T-helper 1 cell (primary cell): ENCODE results near the gene DCK.
"Not testable (repeated sequence)": the region's sequence is repeated elsewhere in the genome, so short reads cannot be mapped to it uniquely, and the experiment has no call there.

Experiments
- DNase-seq, 5 donors: peaks; one replicate each; pipeline ENCODE4 v3.0.0-alpha.2; 2012 to 2020

Gene DCK

GRCh38 chr4:71001363-71001762 lies 7.9 kb downstream of the DCK start:
- DNase-seq, result not testable (repeated sequence)

- DNase-seq, result peak; percentile 19 to 45 (median 25)
Observed at GRCh38 chr4:71004281-71004851, 10.9 kb downstream of the DCK start.

- DNase-seq, result not testable (repeated sequence)
Observed at GRCh38 chr4:71005025-71005424, 11.6 kb downstream of the DCK start.

DNA sequence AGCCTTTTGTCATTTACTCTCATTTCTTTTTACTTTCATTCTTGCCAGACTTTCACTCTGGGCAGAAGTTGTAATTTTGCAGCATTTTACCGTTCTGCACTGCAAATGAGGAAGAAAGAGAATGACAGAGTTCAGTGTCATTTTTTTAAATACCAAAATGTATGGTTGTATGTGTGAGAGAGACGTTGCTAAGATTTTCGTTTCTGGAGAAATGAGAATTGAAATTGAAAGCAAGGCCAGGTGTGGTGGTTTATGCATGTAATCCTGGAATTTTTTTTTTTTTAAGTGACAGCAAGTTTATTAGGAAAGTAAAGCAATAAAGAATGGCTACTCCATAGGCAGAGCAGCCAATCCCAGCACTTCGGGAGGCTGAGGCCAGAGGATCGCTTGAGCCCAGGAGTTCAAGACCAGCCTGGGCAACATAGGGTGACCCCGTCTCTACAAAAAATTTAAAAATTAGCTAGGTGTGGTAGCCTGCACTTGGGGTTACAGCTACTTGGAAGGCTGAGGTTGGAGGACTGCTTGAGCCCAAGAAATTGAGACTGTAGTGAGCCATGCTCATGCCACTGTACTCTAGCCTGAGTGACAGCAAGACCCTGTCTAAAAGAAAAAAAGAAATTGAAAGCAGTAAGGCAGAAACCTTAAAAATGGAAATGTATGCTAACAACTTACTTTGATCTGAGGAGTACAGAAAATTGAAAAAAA lies 12.9 kb downstream of the DCK start:
- DNase-seq, result peak in 1 of 5 donors; percentile 49

DNA sequence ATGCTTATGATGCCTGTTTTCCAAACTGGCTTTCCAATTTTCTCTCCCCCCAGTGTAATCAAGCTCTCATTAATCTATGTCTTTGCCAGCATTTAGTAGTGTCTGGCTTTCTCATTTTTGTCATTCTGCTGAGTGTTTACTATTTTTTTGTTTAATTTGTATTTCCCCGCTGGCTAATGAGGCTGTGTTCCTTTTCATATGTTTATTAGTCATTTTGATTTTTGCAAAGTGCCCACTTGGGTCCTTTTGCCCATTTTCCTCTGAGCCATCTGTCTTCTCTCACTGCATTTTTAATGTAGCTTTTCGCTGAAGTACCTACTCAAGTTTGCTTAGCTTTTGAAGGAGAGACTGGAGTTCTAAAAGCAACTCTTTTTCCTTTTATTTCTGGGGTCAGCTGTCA lies 14.7 kb downstream of the DCK start:
- DNase-seq, result no peak

GRCh38 chr4:71009086-71009485 lies 15.6 kb downstream of the DCK start:
- DNase-seq, result no peak

- peak in 1 of 5 donors; percentile 55 for DNase-seq
Observed at GRCh38 chr4:71009890-71010588, 16.6 kb downstream of the DCK start.

DNA sequence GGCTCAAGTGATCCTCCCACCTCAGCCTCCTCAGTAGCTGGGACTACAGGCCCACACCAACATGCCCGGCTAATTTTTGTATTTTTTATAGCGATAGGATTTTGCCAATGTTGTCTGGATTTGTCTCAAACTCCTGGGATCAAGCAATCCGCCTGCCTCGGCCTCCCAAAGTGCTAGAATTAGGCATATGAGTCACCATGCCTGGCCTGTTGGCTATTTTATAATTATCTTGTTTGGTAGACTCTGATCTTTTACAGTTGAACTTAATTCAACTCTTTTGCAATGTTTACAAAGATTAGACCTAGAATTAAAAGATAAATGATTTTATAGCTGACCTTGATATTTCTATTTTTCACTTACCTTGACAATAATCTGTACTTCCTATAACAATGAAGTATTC lies 18.0 kb downstream of the DCK start:
- DNase-seq, result no peak

DNA sequence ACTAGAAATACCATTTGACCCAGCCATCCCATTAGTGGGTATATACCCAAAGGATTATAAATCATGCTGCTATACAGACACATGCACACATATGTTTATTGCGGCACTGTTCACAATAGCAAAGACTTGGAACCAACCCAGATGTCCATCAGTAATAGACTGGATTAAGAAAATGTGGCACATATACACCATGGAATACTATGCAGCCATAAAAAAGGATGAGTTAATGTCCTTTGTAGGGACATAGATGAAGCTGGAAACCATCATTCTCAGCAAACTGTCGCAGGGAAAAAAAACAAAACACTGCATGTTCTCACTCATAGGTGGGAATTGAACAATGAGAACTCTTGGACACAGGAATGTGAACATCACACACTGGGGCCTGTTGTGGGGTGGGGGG lies 23.9 kb downstream of the DCK start:
- DNase-seq, result not testable (repeated sequence)

DNA sequence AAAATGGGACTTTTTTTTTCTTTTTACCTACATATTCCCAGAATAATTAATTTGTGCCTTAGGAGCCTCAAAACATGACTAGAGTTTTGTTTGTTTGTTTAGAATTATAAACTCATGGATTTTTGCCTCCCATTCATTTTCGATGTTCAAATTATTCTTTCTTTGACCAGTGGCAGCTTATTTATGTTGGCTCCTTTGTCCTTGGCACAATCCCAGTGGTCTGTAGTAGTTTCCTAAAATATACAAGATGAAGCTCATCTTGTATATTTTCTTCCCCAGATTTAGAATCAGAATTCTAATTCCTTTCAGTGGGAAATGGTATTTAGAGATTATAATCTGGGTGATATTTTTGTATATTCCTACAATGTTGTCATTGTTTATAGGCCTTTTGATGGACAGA lies 27.2 kb downstream of the DCK start:
- DNase-seq, result no peak

- DNase-seq, result no peak
Observed at GRCh38 chr4:71025654-71026053, 32.2 kb downstream of the DCK start.

- no peak for DNase-seq
Observed at GRCh38 chr4:71026086-71026485, 32.6 kb downstream of the DCK start.

GRCh38 chr4:71027611-71028010 lies 34.2 kb downstream of the DCK start:
- DNase-seq, result no peak

- DNase-seq, result no peak
Observed at GRCh38 chr4:71029504-71029903, 36.1 kb downstream of the DCK start.

DNA sequence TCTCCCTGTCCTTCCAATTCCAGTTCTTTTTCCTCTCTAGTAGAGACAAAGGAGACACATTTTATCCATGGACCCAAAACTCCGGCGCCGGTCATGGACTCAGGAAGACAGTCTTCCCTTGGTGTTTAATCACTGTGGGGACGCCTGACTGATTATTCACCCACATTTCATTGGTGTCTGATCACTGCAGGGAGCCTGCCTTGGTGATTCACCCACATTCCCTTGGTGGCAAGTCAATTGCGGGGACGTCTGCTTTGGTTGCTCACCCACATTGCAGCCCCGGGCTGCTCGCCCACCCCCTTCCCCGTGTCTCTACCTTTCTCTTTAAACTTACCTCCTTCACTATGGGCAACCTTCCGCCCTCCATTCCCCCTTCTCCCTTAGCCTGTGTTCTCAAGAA lies 38.7 kb downstream of the DCK start:
- not testable (repeated sequence) for DNase-seq

DNA sequence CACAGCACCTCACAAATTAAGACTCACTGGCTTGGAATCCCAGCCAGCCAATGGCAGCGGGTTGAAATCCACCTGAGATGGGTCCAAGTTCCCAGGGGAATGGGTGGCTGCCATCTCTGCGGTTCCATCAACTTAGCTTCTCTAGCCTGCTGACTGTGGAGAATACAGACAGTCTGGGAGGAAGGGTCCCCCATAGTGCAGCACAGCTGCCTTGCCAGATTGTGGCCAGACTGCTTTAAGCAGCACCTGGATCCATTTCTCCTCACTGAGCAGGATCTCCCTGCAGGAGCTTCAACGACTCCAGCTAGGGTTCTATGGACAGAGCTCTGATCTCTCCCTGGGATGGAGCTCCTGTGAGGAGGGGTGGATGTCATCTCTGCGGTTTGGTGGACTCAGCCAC lies 51.8 kb downstream of the DCK start:
- no peak for DNase-seq

- DNase-seq, result no peak
Observed at GRCh38 chr4:71049395-71049794, 55.9 kb downstream of the DCK start.

GRCh38 chr4:71050809-71051208 lies 57.4 kb downstream of the DCK start:
- DNase-seq, result no peak

- DNase-seq, result no peak
Observed at GRCh38 chr4:71052034-71052433, 58.6 kb downstream of the DCK start.

DNA sequence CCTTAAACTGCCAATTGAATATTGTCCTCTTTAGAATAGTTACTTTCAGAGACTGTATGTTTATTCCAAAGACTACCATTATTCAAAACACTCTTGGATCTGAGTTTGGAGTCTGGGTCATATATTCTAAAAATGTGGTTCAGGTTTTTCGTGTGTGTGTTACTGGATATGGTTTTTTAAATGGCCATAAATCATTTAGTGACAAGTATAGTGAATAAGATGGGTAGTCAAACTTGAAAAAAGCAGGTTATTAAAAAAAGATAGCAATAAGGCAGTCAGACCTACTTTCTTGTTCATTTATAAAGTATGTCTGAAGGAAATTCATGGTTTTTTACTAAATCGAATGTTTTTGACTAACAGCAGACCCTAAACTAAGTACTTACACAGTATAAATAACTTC lies 59.3 kb downstream of the DCK start:
- no peak for DNase-seq

DNA sequence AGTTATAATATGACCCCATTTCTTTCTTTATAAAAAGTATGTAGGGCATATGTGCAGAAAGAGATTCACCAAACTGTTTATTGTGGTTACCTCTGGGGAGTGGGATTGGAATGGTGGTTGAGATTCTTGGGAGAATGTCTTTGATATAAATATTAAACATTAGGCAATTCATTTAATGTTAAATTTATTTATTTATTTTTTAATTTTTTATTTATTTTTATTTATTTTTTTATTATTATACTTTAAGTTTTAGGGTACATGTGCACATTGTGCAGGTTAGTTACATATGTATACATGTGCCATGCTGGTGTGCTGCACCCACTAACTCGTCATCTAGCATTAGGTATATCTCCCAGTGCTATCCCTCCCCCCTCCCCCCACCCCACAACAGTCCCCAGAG lies 60.2 kb downstream of the DCK start:
- DNase-seq, result not testable (repeated sequence)

- not testable (repeated sequence) for DNase-seq
Observed at GRCh38 chr4:71059573-71059972, 66.1 kb downstream of the DCK start.

GRCh38 chr4:71062436-71062835 lies 69.0 kb downstream of the DCK start:
- DNase-seq, result no peak

- DNase-seq, result no peak
Observed at GRCh38 chr4:71063711-71064110, 70.3 kb downstream of the DCK start.
